ENCODE results near the gene CCNA2.

The CCNA2 gene

DNA sequence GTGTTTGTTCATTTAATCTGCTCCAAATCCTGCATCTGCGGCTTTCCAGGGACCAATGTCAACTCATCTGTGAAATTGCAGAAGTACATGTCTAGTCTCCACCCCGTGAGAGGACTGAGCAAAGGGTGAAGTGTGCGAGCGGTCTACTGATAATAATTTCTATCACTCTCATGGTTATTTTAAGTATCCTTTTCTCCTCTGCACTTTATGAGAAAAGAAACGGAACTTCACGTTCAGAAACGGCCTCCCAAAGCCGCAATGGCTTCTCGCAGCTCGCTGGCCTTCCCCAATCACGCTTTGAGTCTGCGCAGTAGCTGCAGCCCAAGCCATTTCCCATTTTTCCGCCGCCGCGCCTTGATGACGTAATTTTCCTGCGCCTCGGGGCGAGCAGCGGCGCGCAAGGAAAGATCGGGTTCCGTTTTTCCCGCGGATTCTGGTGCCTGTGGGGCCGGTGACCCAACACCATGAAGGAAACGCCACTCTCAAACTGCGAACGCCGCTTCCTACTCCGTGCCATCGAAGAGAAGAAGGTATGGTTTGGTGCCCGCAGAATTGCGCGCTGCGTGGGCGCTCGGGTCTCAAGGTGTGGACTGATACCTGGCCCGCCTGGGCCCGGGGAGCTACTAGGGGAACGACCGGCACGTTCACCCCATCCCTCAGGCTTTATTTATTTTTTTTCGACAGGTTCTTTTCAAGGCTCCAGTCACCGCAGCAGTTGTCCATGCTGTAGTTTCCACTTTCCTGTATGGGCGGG, 22.5 kb downstream of the CCNA2 start, which contains the start of gene EXOSC9:
Gene EXOSC9, plus strand, starts transcription at position 363 of the 754 bp plus-strand sequence. Its CDS starts 102 bp downstream, at position 465.
- H3K4me1 ChIP-seq, result no peaks in the 10 kb centered on the region
- H3K36me3 ChIP-seq, result peaks cover 36% of the 10 kb centered on the region
- DNase-seq, result peak; percentile 92
- H3K4me3 ChIP-seq (ENCODE audit: low read depth, low read length), result peak within 1 kb of the TSS; percentile 93
- H3K9me3 ChIP-seq, result no peaks in the 10 kb centered on the region
- H3K27me3 ChIP-seq, result no peaks in the 10 kb centered on the region
- TF ChIP-seq, protein P1, sequence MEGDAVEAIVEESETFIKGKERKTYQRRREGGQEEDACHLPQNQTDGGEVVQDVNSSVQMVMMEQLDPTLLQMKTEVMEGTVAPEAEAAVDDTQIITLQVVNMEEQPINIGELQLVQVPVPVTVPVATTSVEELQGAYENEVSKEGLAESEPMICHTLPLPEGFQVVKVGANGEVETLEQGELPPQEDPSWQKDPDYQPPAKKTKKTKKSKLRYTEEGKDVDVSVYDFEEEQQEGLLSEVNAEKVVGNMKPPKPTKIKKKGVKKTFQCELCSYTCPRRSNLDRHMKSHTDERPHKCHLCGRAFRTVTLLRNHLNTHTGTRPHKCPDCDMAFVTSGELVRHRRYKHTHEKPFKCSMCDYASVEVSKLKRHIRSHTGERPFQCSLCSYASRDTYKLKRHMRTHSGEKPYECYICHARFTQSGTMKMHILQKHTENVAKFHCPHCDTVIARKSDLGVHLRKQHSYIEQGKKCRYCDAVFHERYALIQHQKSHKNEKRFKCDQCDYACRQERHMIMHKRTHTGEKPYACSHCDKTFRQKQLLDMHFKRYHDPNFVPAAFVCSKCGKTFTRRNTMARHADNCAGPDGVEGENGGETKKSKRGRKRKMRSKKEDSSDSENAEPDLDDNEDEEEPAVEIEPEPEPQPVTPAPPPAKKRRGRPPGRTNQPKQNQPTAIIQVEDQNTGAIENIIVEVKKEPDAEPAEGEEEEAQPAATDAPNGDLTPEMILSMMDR (IDR thresholded peaks at IDR 0.05; ENCODE audit: low read depth, low read length), result no peak

DNA sequence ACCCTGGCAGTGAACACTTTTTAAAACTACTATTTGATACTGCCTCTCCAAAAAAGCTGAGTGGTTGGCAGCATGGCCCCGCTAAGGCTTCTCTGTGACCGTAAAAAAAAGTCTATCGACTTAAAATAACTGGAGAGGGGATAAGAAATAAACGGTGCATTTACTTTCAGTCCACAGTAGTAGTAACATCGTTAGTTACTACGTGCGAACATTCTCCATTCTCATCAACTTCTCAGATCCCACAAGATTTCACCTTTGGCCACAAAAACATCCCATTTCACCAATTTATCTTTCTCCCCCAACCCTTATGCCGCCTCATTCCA, 23.1 kb downstream of the CCNA2 start:
- no peak for DNase-seq
- Histone ChIP-seq H3K36me3 (peaks cover 32% of the 10 kb centered on the region), H3K27me3 (no peaks in the 10 kb centered on the region), H3K4me1 (no peaks in the 10 kb centered on the region), H3K9me3 (no peaks in the 10 kb centered on the region), H3K4me3 (ENCODE audit: low read depth, low read length) (peak overlapping the region; percentile 93)
- TF ChIP-seq, protein P1 (IDR thresholded peaks at IDR 0.05; ENCODE audit: low read depth, low read length), result no peak

DNA sequence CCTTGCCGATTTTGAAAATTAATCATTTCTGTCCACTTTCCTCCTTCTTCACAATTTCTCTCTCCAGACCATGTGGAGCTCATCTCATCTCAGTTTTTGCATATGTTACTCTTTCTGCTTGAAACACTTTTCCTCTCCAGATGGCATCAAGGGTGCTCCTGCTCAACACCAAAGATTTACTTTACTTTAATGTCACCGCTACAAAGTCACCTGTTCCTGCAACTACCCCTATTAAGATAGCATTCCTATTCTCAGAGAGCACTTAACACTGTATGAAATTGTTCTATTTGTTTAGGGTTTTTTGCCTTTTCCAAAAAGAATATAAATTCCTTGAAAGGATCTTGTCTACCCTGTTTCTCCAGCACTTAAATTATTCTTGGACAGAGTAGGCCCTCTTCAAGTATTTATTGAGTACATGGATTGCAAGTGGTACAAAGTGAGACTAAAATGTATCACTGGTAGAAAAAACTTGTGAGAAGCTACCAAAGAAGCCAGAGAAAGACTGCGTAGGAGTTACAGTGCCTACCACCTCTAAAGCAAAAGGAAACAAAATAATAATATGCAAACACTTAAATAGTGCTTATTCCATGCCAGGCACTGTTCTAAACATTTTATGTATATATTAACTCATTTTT, 23.7 kb downstream of the CCNA2 start:
- H3K36me3 ChIP-seq, result peaks cover 26% of the 10 kb centered on the region
- TF ChIP-seq, protein P1 (IDR thresholded peaks at IDR 0.05; ENCODE audit: low read depth, low read length), result no peak
- no peak for DNase-seq
- no peaks in the 10 kb centered on the region for H3K27me3 ChIP-seq
- H3K4me1 ChIP-seq, result no peaks in the 10 kb centered on the region
- no peaks in the 10 kb centered on the region for H3K9me3 ChIP-seq
- no peak overlapping the region for H3K4me3 ChIP-seq (ENCODE audit: low read depth, low read length)

DNA sequence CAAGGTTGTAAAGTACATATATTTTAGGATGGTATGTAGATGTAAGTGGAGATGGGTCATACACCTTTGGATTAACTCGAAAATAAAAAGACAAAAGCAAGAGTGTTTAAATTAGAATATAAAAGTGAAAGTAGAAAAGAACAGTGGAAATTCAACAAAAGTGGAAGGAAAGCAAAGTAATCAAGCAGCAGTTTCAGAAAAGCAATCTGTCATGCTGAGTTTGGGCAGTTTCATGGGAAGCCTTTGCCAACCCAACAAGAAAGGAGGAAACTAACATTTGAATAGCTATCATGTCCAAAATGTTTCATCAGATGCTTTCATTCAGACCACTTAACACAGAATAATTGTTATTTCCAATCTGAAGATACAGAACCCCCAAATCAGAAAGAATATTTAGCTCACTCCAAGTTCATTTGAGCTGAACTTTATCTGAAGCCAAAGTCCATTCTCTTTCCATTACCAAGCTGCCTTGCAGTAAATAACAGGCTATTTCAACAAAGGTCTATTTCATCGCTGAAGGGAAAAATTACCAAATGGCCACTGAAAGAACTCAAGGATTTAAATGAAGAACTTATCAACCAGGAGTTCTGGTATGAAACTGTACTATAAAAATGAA, 24.4 kb downstream of the CCNA2 start:
- no peaks in the 10 kb centered on the region for H3K4me1 ChIP-seq
- peaks cover 19% of the 10 kb centered on the region for H3K36me3 ChIP-seq
- H3K4me3 ChIP-seq (ENCODE audit: low read depth, low read length), result no peak overlapping the region
- no peaks in the 10 kb centered on the region for H3K9me3 ChIP-seq
- H3K27me3 ChIP-seq, result 0 out of 2 replicates have a peak, but pooled peaks cover 5% of the 10 kb centered on the region
- DNase-seq, result no peak
- TF ChIP-seq, protein P1 (IDR thresholded peaks at IDR 0.05; ENCODE audit: low read depth, low read length), result no peak

DNA sequence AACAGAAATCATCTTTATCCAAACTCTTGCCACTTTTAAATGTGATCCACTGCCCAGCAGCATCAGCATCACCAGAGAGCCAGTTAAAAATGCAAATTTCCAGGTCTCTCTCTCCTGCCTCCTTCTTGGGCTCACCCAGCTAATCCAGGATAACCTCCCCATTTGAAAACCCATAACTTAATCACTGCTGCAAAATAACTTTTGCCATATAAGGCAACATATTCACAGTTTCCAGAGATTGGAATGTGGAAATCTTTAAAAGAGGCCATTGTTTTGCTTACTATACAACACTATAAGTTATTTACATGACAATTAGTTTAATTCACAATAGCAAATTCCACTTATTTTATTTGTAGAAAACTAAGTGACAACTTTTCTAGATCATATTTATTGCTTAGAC, 27.4 kb downstream of the CCNA2 start:
- Histone ChIP-seq H3K4me3 (ENCODE audit: low read depth, low read length) (no peak overlapping the region), H3K27me3 (peaks cover 15% of the 10 kb centered on the region; the same call in 1 of the 2 replicates), H3K9me3 (no peaks in the 10 kb centered on the region), H3K36me3 (no peaks in the 10 kb centered on the region), H3K4me1 (no peaks in the 10 kb centered on the region)
- TF ChIP-seq, protein P1 (IDR thresholded peaks at IDR 0.05; ENCODE audit: low read depth, low read length), result no peak
- DNase-seq, result no peak

All from BE2C (cell line).